Esophagus muscularis mucosa (tissue), 4 donors: Measurements from ENCODE around the gene GPC6. TPM values are rescaled to one million over a fixed set of nuclear protein-coding genes. Genes with fewer than 3 reads are reported as not detected.

Source experiments
- DNase-seq: peaks from one replicate; pipeline ENCODE4 v3.0.0-alpha.2; 2017; ENCODE audit errors: extremely low spot score
- H3K27ac ChIP-seq, 4 donors: fragments of 200-600 bp; sonication (generic); replicated peaks in 1 of 4; 1 replicate in 3 of 4; 2 replicates in 1 of 4; pipeline ENCODE4 v1.5.1; 2016 to 2019; ENCODE audit warnings: mild to moderate bottlenecking in 1 of 4
- H3K27me3 ChIP-seq, 4 donors: fragments of 200-600 bp; sonication (generic); one replicate each; pipeline versions ENCODE4 v1.5.1 to v1.6.0; 2016 to 2019
- H3K36me3 ChIP-seq, 4 donors: fragments of 200-600 bp; sonication (generic); one replicate each; pipeline ENCODE4 v1.5.1; 2016 to 2019
- H3K4me1 ChIP-seq, 4 donors: fragments of 200-600 bp; sonication (generic); one replicate each; pipeline ENCODE4 v1.5.1; 2016 to 2019
- H3K4me3 ChIP-seq, 4 donors: fragments of 200-600 bp; sonication (generic); 1 replicate in 2 of 4; 2 replicates in 2 of 4; pipeline ENCODE4 v1.5.1; 2016 to 2019; ENCODE audit warnings: mild to moderate bottlenecking in 4 of 4, moderate library complexity in 1 of 4
- H3K9me3 ChIP-seq, 4 donors: fragments of 200-600 bp; sonication (generic); 1 replicate in 3 of 4; 2 replicates in 1 of 4; pipeline ENCODE4 v1.5.1; 2016 to 2019
- EP300 ChIP-seq: sonication (generic); formaldehyde crosslinking; IDR thresholded peaks from one replicate; pipeline ENCODE4 v1.6.1; 2017; ENCODE audit warnings: antibody characterized with exemption
- POLR2A ChIP-seq: fragments of 450-650 bp; IDR thresholded peaks from one replicate; pipeline ENCODE4 v1.6.1; 2017; ENCODE audit warnings: antibody characterized with exemption, moderate library complexity, mild to moderate bottlenecking, low read depth
- POLR2AphosphoS5 ChIP-seq, 2 donors: sonication (generic); formaldehyde crosslinking; IDR thresholded peaks; one replicate each; pipeline ENCODE4 v1.6.1; 2017; ENCODE audit warnings: antibody characterized with exemption in 2 of 2
- WGBS: methylation state at CpG from one replicate; pipeline ENCODE4 v1.1.5; 2018; 5-methylcytosine and 5-hydroxymethylcytosine counted together
- intact Hi-C: fragments of 100-400 bp; cut with DNase I; formaldehyde crosslinking; loops from one replicate; pipeline ENCODE4 v1.15.1; 2023
- total RNA-seq, 4 donors: library from RNA; depleted of rRNA; stranded (reverse); fragments of >200 nt; gene quantifications; one replicate each; pipeline versions ENCODE4 v1.1.0 to v1.2.1, GENCODE V29; 2016
- TF ChIP-seq, protein P1 (sequence below), 3 experiments: fragments of 200-600 bp in 2 of 3; fragments of 450-650 bp in 1 of 3; sonication (generic) in 2 of 3; IDR thresholded peaks; one replicate each; pipeline ENCODE4 v1.5.1; 2017 to 2019; ENCODE audit warnings: antibody characterized with exemption in 3 of 3, mild to moderate bottlenecking in 2 of 3, moderate library complexity in 1 of 3

GPC6 gene
- total RNA-seq, 4 donors from 2014 or later = 6.5 to 17.2 (median 13.5) TPM

DNA sequence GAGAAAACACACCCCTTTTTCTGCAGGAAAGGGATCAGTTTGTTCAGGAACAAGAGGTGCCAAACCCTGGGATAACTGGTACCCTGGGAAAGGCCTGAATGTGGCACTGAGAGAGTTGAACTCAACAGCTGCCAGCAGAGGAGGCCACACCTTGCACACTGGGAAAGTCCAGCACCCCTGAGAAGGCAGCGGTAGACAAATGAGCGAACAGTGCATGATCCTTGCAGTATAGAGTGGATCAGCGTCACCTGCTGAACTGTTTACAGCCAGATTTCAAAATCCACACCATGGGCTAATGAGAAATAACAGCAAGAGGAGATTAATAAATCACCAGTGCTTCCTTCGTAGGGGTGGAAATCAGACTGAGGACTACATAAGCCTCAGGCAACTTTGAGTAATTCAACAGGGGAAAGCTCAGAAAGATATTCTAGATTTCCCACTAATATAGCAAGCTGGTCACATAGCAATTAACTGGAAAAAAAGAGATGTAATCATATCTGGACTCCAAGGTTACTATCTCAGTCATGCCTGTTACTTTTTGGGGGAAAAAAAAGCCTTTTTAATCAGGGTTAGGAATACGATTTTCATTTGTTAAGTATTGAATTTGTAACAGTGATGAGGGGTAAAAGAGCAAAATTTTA, 1200.8 kb downstream of the GPC6 start:
- TF ChIP-seq EP300 (no peak), POLR2A (no peak), POLR2AphosphoS5 (IDR thresholded peaks at IDR 0.05) (no peak)
- TF ChIP-seq, protein P1, sequence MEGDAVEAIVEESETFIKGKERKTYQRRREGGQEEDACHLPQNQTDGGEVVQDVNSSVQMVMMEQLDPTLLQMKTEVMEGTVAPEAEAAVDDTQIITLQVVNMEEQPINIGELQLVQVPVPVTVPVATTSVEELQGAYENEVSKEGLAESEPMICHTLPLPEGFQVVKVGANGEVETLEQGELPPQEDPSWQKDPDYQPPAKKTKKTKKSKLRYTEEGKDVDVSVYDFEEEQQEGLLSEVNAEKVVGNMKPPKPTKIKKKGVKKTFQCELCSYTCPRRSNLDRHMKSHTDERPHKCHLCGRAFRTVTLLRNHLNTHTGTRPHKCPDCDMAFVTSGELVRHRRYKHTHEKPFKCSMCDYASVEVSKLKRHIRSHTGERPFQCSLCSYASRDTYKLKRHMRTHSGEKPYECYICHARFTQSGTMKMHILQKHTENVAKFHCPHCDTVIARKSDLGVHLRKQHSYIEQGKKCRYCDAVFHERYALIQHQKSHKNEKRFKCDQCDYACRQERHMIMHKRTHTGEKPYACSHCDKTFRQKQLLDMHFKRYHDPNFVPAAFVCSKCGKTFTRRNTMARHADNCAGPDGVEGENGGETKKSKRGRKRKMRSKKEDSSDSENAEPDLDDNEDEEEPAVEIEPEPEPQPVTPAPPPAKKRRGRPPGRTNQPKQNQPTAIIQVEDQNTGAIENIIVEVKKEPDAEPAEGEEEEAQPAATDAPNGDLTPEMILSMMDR (IDR thresholded peaks at IDR 0.05) = no peak
- no peaks in the 10 kb centered on the region for H3K4me1 ChIP-seq
- no peaks in the 10 kb centered on the region for H3K9me3 ChIP-seq
- no peaks in the 10 kb centered on the region for H3K36me3 ChIP-seq
- no peak overlapping the region for H3K27ac ChIP-seq
- H3K4me3 ChIP-seq = no peak overlapping the region
- DNase-seq = no peak
- no peaks in the 10 kb centered on the region for H3K27me3 ChIP-seq
- WGBS = 82% methylated on average over 5 of the region's 5 CpGs
- intact Hi-C loops = no loop called here

DNA sequence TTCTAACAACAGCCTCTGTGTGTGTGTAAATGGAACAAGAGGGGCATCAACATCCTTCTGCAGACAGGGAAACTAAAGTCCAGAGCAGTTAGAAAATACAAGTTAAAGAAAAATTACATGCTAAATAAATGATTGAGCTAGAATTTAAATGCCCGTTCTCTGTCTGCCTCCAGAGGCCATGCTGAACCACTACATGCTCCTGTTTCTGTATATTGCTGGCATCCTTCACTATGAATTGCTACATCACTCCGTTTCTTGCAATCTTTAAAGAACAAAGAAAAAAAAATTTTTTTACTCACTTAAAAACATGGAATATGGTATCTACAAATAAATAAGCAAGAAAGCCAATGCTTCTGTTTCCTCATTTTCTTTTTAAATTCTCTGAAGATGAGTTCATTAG, 1205.0 kb downstream of the GPC6 start:
- WGBS = 84% methylated on average over 2 of the region's 2 CpGs
- intact Hi-C loops = no loop called here
- no peak for TF ChIP-seq EP300
- no peak for TF ChIP-seq POLR2A
- TF ChIP-seq, protein P1 (IDR thresholded peaks at IDR 0.05) = no peak
- TF ChIP-seq POLR2AphosphoS5 (IDR thresholded peaks at IDR 0.05) = no peak
- H3K36me3 ChIP-seq = no peaks in the 10 kb centered on the region
- H3K9me3 ChIP-seq = no peaks in the 10 kb centered on the region
- no peaks in the 10 kb centered on the region for H3K27me3 ChIP-seq
- H3K4me1 ChIP-seq = no peaks in the 10 kb centered on the region
- no peak overlapping the region for H3K4me3 ChIP-seq
- H3K27ac ChIP-seq = no peak overlapping the region
- peak; percentile 34 for DNase-seq

DNA sequence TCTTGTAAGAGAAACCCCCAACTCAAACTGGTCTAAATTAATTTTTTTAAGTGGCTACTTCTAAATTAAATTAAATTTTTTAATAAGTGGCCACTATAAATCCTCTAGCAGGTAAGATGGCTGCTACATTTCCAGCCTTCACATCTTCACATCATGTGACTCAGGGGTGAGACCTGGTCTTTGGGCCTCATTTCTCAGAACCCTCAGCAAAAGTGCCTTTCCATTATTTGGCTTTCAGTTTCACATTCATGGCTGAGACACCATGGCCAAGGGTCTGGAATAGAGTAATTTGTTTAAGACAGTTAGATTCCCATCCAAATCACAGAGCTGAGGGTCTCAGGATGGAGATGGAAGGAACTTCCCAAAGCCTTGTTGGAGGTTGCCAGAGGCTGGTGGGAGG, 1205.4 kb downstream of the GPC6 start:
- peak; percentile 70 for DNase-seq
- Histone ChIP-seq H3K4me3 (no peak overlapping the region), H3K27me3 (no peaks in the 10 kb centered on the region), H3K27ac (no peak overlapping the region), H3K36me3 (no peaks in the 10 kb centered on the region), H3K9me3 (no peaks in the 10 kb centered on the region), H3K4me1 (no peaks in the 10 kb centered on the region)
- TF ChIP-seq EP300 = no peak
- TF ChIP-seq, protein P1 (IDR thresholded peaks at IDR 0.05) = no peak
- no peak for TF ChIP-seq POLR2AphosphoS5 (IDR thresholded peaks at IDR 0.05)
- TF ChIP-seq POLR2A = no peak
- intact Hi-C loops = no loop called here

DNA sequence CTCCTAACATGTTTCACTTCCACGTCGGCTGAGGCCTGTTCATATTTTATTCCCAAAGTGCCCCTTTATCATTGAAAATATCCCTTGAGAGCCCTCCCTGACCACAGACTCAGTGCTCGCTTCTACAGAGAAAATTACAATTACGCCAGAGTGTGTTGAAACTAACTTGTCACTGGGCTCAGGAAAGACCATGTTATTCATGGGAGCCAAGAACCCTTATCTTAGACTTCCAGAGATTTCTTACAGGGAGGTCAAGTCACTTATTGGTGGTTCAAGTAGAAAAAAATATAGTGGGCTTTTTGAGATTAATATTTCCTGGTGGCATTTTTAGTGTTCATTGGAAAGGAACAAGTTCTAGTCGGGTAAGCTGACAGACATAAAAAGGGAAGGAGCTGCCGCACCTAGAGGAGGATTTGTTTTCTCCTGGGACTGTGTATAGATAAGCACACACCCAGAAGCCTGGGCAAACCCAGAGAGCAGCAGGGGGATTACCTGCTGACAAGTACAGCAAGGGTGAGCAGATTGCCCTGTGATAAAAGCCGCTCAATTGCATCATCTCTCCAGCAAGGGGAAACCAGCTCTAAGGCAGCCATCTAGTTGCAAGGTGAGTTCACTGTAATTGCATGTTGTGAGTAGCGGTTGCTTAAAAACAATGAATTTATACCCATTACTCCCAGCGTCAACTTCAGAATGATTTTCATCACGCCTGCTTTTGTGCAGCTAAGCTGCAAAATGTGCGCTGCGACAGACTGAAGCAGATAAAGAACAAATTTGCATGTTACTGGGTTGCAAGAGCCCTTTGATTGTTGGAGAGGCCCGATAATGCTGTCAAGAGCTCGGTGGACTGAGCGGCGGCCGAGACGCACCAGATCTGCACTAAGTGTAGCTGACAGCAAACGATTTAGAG, 1206.7 kb downstream of the GPC6 start:
- H3K9me3 ChIP-seq = no peaks in the 10 kb centered on the region
- no peak overlapping the region for H3K27ac ChIP-seq
- WGBS = 82% methylated on average over 19 of the region's 19 CpGs
- H3K36me3 ChIP-seq = no peaks in the 10 kb centered on the region
- no peaks in the 10 kb centered on the region for H3K27me3 ChIP-seq
- H3K4me1 ChIP-seq = no peaks in the 10 kb centered on the region
- no peak for TF ChIP-seq EP300
- TF ChIP-seq, protein P1 (IDR thresholded peaks at IDR 0.05) = no peak
- TF ChIP-seq POLR2AphosphoS5 (IDR thresholded peaks at IDR 0.05) = no peak
- TF ChIP-seq POLR2A = no peak
- peak; percentile 88 for DNase-seq
- intact Hi-C loops = no loop called here
- H3K4me3 ChIP-seq = no peak overlapping the region
